Head of caudate nucleus (tissue), 42 donors: ENCODE results near the gene TXNRD1.
"Not testable (repeated sequence)": the region's sequence is repeated elsewhere in the genome, so short reads cannot be mapped to it uniquely, and the experiment has no call there.

Experiments
- DNase-seq, 42 donors: peaks; one replicate each; pipeline versions ENCODE4 v3.0.0 to v3.0.0-alpha.2; 2020 to 2021; ENCODE audit warnings: mixed read lengths in 7 of 42
- intact Hi-C: fragments of 100-400 bp; cut with DNase I; formaldehyde crosslinking; loops from one replicate; pipeline ENCODE4 v1.15.0; 2022

The TXNRD1 gene

GRCh38 chr12:104188534-104188933, 27.0 kb upstream of the TXNRD1 start:
- no peak for DNase-seq
- intact Hi-C loops = no loop called here

- peak in 3 of 42 donors; percentile 27 to 40 (median 40) for DNase-seq
- intact Hi-C loops = no loop called here
These were observed 25.5 kb upstream of the TXNRD1 start for GRCh38 chr12:104189915-104190555.

GRCh38 chr12:104190641-104191176, 24.9 kb upstream of the TXNRD1 start:
- intact Hi-C loops = no loop called here
- no peak for DNase-seq

GRCh38 chr12:104197264-104197663, 18.3 kb upstream of the TXNRD1 start:
- DNase-seq = no peak
- intact Hi-C loops = no loop called here

GRCh38 chr12:104199964-104200363, 15.6 kb upstream of the TXNRD1 start:
- intact Hi-C loops = loop anchor here (10.0 kb wide), 1 partner anchor 155 kb away; no protein-coding TSS in a partner anchor
- DNase-seq = no peak

GRCh38 chr12:104201238-104202001, 14.2 kb upstream of the TXNRD1 start:
- intact Hi-C loops = loop anchor here (10.0 kb wide), 1 partner anchor 153 kb away; no protein-coding TSS in a partner anchor
- DNase-seq = peak in 28 of 42 donors; percentile 24 to 74 (median 46)

GRCh38 chr12:104204690-104205480, 10.7 kb upstream of the TXNRD1 start:
- intact Hi-C loops = loop anchor here (10.0 kb wide), 1 partner anchor 150 kb away; no protein-coding TSS in a partner anchor
- peak in 3 of 42 donors; percentile 3 to 21 (median 15) for DNase-seq

GRCh38 chr12:104207416-104208205, 8.0 kb upstream of the TXNRD1 start:
- DNase-seq = no peak
- intact Hi-C loops = loop anchor here (10.0 kb wide), 1 partner anchor 147 kb away; no protein-coding TSS in a partner anchor

GRCh38 chr12:104212516-104212915, 3.1 kb upstream of the TXNRD1 start:
- intact Hi-C loops = loop anchor here (10.0 kb wide), 1 partner anchor 72 kb away; no protein-coding TSS in a partner anchor
- DNase-seq = no peak

GRCh38 chr12:104213952-104214351, 1.6 kb upstream of the TXNRD1 start:
- intact Hi-C loops = loop anchor here (10.0 kb wide), 1 partner anchor 71 kb away; no protein-coding TSS in a partner anchor

GRCh38 chr12:104216521-104216924, 944 bp downstream of the TXNRD1 start:
- intact Hi-C loops = loop anchor here (10.0 kb wide), 1 partner anchor 68 kb away; no protein-coding TSS in a partner anchor
- DNase-seq = no peak

More at GRCh38 chr12:104213952-104214351, 1.6 kb upstream of the TXNRD1 start:
- DNase-seq = no peak

GRCh38 chr12:104218506-104218905, 2.9 kb downstream of the TXNRD1 start:
- intact Hi-C loops = loop anchor here (10.0 kb wide), 1 partner anchor 66 kb away; no protein-coding TSS in a partner anchor
- not testable (repeated sequence) for DNase-seq

GRCh38 chr12:104218935-104219334, 3.4 kb downstream of the TXNRD1 start:
- intact Hi-C loops = loop anchor here (10.0 kb wide), 1 partner anchor 66 kb away; no protein-coding TSS in a partner anchor
- DNase-seq = no peak

- DNase-seq = no peak
- intact Hi-C loops = loop anchor here (10.0 kb wide), 1 partner anchor 65 kb away; no protein-coding TSS in a partner anchor
These were observed 3.8 kb downstream of the TXNRD1 start for GRCh38 chr12:104219361-104219892.

GRCh38 chr12:104219908-104220404, 4.4 kb downstream of the TXNRD1 start:
- intact Hi-C loops = loop anchor here (10.0 kb wide), 1 partner anchor 65 kb away; no protein-coding TSS in a partner anchor
- DNase-seq = no peak

GRCh38 chr12:104220931-104221330, 5.4 kb downstream of the TXNRD1 start:
- intact Hi-C loops = no loop called here
- no peak for DNase-seq

GRCh38 chr12:104222976-104223375, 7.4 kb downstream of the TXNRD1 start:
- intact Hi-C loops = no loop called here
- no peak for DNase-seq
